AG09319 (cell line): ENCODE results near the gene FBLN7.

ENCODE experiments used
- DNase-seq: peaks from one replicate; pipeline ENCODE4 v3.0.0-alpha.2; 2010; ENCODE audit warnings: low read depth; ENCODE audit errors: extremely low read depth
- CTCF ChIP-seq: IDR thresholded peaks from 2 replicates; pipeline ENCODE4 v1.5.1; 2011; ENCODE audit warnings: low read depth, mild to moderate bottlenecking, inconsistent platforms, low read length, moderate library complexity

The FBLN7 gene

GRCh38 chr2:112154246-112155117, 16.3 kb downstream of the FBLN7 start:
- TF ChIP-seq CTCF, result no peak
- DNase-seq, result no peak

GRCh38 chr2:112155331-112156151, 17.4 kb downstream of the FBLN7 start:
- no peak for TF ChIP-seq CTCF
- no peak for DNase-seq

GRCh38 chr2:112156152-112156986, 18.2 kb downstream of the FBLN7 start:
- no peak for TF ChIP-seq CTCF
- DNase-seq, result no peak

GRCh38 chr2:112157472-112157871, 19.3 kb downstream of the FBLN7 start:
- TF ChIP-seq CTCF, result no peak
- DNase-seq, result no peak

GRCh38 chr2:112159454-112159921, 21.3 kb downstream of the FBLN7 start:
- no peak for TF ChIP-seq CTCF
- DNase-seq, result no peak

- TF ChIP-seq CTCF, result no peak
- DNase-seq, result no peak
Measured at GRCh38 chr2:112160283-112161250, 22.4 kb downstream of the FBLN7 start.
